ENCODE results near the gene SYNE2.

DNA sequence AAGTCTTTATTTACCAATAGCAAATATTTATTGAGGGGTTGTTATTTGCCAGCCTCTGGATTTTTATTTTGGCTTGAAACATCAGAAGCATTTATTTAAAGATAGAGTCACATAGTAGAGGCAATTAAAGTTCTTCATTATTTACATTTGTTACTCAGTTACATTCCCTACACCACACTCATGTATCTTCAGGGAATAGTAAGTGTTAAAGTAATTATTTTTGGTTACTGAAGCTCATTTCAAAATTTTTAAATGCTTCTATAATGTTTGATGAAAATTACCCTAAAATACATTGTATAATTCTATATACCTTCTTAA lies 235.8 kb downstream of the SYNE2 start:
- TF ChIP-seq, protein P1, sequence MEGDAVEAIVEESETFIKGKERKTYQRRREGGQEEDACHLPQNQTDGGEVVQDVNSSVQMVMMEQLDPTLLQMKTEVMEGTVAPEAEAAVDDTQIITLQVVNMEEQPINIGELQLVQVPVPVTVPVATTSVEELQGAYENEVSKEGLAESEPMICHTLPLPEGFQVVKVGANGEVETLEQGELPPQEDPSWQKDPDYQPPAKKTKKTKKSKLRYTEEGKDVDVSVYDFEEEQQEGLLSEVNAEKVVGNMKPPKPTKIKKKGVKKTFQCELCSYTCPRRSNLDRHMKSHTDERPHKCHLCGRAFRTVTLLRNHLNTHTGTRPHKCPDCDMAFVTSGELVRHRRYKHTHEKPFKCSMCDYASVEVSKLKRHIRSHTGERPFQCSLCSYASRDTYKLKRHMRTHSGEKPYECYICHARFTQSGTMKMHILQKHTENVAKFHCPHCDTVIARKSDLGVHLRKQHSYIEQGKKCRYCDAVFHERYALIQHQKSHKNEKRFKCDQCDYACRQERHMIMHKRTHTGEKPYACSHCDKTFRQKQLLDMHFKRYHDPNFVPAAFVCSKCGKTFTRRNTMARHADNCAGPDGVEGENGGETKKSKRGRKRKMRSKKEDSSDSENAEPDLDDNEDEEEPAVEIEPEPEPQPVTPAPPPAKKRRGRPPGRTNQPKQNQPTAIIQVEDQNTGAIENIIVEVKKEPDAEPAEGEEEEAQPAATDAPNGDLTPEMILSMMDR (IDR thresholded peaks at IDR 0.05; ENCODE audit: low read depth, low read length, poor library complexity, severe bottlenecking) = no peak
- TF ChIP-seq EZH2phosphoT487 (IDR thresholded peaks at IDR 0.05; ENCODE audit: borderline replicate concordance, low read length) = no peak
